Neutrophil (primary cell): ENCODE measurements around the gene KLHL3.

Source experiments
- H3K27ac ChIP-seq: fragments of 200-600 bp; sonication (generic); 2 replicates; pipeline ENCODE4 v1.5.1; 2016; ENCODE audit warnings: mild to moderate bottlenecking, moderate library complexity
- H3K27me3 ChIP-seq: fragments of 200-600 bp; sonication (generic); 2 replicates; pipeline ENCODE4 v1.6.0; 2016; ENCODE audit warnings: mild to moderate bottlenecking
- H3K36me3 ChIP-seq: fragments of 200-600 bp; sonication (generic); 2 replicates; pipeline ENCODE4 v1.5.1; 2017
- H3K4me1 ChIP-seq, 2 experiments: fragments of 200-600 bp in 1 of 2; sonication (generic) in 1 of 2; 1 replicate in 1 of 2; 2 replicates in 1 of 2; pipeline versions ENCODE4 v1.5.1 to v1.6.1; 2013 to 2016; ENCODE audit warnings: low read depth in 1 of 2, low read length in 1 of 2, mild to moderate bottlenecking in 1 of 2, moderate library complexity in 1 of 2; ENCODE audit not compliant: control insufficient read depth in 1 of 2, insufficient read depth in 1 of 2
- H3K4me3 ChIP-seq, 2 experiments: fragments of 200-600 bp in 1 of 2; sonication (generic) in 1 of 2; 1 replicate in 1 of 2; 2 replicates in 1 of 2; pipeline ENCODE4 v1.5.1; 2013 to 2016; ENCODE audit warnings: low read depth in 1 of 2, low read length in 1 of 2, mild to moderate bottlenecking in 1 of 2, moderate library complexity in 1 of 2
- H3K9me3 ChIP-seq: fragments of 200-600 bp; sonication (generic); 2 replicates; pipeline ENCODE4 v1.5.1; 2016
- TF ChIP-seq, protein P1 (sequence below): fragments of 200-600 bp; sonication (generic); IDR thresholded peaks from 2 replicates; pipeline ENCODE4 v1.5.1; 2016; ENCODE audit warnings: antibody characterized with exemption

KLHL3 gene

DNA sequence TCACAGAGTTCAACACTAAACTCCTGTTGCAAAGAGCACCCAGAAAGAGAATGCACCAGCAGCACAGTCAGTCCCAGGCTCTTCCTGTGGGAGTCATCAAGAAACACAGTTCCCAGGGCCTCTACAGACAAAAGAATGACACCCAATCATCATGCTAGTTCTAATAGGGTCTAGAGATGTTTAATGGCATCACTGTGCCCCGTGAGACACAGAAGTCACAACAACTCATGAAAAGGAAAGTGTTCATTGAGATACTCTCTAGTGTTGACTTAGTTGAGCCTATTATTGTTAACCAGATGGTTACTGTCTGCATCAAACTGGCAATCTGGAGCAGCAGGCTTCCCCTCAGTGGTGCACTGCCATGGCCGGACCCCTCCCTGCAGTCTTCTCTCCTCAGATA, 1.6 kb downstream of the KLHL3 start:
- Histone ChIP-seq H3K4me1 (peaks cover 9 to 17% of the 10 kb centered on the region in 2 experiments), H3K27me3 (peaks cover 39% of the 10 kb centered on the region), H3K36me3 (no peaks in the 10 kb centered on the region), H3K9me3 (no peaks in the 10 kb centered on the region), H3K4me3 (no peak overlapping the region), H3K27ac (no peak overlapping the region)
- TF ChIP-seq, protein P1, sequence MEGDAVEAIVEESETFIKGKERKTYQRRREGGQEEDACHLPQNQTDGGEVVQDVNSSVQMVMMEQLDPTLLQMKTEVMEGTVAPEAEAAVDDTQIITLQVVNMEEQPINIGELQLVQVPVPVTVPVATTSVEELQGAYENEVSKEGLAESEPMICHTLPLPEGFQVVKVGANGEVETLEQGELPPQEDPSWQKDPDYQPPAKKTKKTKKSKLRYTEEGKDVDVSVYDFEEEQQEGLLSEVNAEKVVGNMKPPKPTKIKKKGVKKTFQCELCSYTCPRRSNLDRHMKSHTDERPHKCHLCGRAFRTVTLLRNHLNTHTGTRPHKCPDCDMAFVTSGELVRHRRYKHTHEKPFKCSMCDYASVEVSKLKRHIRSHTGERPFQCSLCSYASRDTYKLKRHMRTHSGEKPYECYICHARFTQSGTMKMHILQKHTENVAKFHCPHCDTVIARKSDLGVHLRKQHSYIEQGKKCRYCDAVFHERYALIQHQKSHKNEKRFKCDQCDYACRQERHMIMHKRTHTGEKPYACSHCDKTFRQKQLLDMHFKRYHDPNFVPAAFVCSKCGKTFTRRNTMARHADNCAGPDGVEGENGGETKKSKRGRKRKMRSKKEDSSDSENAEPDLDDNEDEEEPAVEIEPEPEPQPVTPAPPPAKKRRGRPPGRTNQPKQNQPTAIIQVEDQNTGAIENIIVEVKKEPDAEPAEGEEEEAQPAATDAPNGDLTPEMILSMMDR: no peak

DNA sequence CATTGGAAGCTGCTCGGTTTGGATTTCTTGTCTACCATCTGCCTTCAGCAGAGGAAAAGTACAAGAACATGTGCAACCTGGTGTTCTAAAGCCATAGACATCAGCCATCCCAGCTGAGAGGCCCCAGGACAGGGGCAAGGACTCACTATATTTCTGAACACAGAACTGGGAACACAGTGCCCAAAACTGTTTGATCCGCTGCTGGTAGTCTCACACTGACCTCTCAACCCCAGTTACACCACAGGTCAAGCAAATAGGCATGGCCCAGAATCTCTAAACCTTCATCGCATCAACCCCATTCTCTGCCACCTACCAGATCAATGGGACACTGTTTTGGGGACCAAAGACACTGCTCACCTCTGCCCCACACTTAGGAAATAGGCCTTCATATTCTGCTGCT, 2.0 kb downstream of the KLHL3 start:
- no peak overlapping the region for H3K4me3 ChIP-seq
- H3K4me1 ChIP-seq: peaks cover 9 to 17% of the 10 kb centered on the region in 2 experiments
- TF ChIP-seq, protein P1: no peak
- H3K36me3 ChIP-seq: no peaks in the 10 kb centered on the region
- peaks cover 39% of the 10 kb centered on the region for H3K27me3 ChIP-seq
- no peak overlapping the region for H3K27ac ChIP-seq
- no peaks in the 10 kb centered on the region for H3K9me3 ChIP-seq

DNA sequence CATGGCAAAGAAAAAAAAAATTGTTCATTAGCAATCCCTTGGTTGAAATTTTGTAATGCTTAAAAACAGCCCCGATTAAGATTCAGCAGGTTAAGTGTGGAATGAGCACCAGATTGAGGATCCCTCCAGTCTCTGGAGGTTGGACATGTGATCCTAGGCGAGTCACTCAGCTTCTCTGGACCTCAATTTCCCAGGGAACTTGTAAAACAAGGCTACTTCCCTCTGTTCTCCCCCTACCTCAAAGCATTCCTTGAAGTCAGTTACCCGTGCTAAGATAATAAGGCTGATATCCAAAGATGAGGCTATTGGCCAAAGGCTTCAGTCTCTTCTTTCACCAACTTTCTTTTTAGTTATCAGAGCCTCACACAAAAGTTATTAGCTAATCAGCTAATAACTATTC, 2.9 kb downstream of the KLHL3 start:
- no peak overlapping the region for H3K4me3 ChIP-seq
- no peaks in the 10 kb centered on the region for H3K36me3 ChIP-seq
- H3K9me3 ChIP-seq: no peaks in the 10 kb centered on the region
- peaks cover 9 to 17% of the 10 kb centered on the region in 2 experiments for H3K4me1 ChIP-seq
- H3K27me3 ChIP-seq: peaks cover 39% of the 10 kb centered on the region
- no peak overlapping the region for H3K27ac ChIP-seq
- TF ChIP-seq, protein P1: no peak

DNA sequence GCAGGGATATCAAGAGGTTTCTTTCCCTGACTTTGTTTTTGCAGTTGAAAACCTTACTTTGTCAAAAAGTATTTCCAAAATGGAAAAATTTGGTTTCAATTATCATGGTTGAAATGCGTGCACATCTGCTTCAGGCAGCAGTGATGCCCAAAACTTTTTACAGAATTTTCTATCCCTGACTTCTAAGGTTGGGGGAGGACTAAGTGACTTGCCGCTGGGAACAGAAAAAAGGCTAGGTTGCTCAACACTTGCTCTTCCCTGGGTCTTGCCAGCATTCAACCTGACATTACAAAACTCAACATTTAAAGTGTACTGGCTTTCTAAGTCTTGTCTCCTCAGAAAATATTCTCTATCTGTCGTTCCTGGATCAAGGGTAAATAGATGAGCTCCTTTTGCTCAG, 4.7 kb downstream of the KLHL3 start:
- no peaks in the 10 kb centered on the region for H3K9me3 ChIP-seq
- no peaks in the 10 kb centered on the region for H3K36me3 ChIP-seq
- peaks cover 30% of the 10 kb centered on the region for H3K27me3 ChIP-seq
- no peak overlapping the region for H3K27ac ChIP-seq
- TF ChIP-seq, protein P1: no peak
- peaks cover 9 to 11% of the 10 kb centered on the region in 2 experiments for H3K4me1 ChIP-seq
- H3K4me3 ChIP-seq: no peak overlapping the region

DNA sequence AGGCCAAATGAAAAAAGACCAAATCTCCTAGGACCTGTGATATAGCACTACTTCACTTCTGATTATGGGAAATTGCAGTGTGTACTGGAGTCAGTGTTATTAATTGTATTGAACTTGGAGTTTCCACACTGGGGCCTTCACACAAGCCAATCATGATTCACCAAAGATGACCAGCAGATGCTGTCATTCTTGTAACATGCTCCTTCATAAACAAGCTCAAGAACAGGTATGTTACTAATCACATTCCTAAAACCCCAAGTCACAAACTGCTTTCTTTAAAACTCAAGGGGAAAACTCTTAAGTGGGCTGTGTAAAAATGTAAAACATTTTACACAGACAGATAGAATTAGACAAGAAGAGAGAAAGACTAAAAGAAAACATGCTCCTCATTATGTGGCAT, 5.6 kb downstream of the KLHL3 start:
- TF ChIP-seq, protein P1: no peak
- no peaks in the 10 kb centered on the region for H3K36me3 ChIP-seq

DNA sequence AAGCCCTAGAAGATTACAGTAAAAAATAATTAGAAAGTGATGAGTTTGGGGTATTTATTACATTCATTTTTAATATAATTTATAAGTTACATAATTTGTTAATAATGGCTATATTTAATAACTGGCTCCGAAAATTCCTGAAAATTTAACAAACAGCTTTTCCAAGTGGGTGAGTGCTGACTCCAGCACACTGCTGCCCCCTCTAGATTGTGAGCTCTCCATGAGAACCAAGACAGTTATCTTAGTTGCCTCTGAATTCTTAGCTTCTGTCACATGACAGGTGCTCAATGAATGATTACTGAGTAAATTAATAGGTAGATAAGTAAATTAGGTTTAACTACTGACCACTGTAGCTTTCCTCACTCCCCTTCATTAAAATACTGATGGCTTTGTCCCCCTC, 7.8 kb downstream of the KLHL3 start:
- Histone ChIP-seq H3K9me3 (no peaks in the 10 kb centered on the region), H3K27me3 (no peaks in the 10 kb centered on the region), H3K36me3 (no peaks in the 10 kb centered on the region), H3K4me3 (no peak overlapping the region), H3K27ac (no peak overlapping the region), H3K4me1 (no peaks in the 10 kb centered on the region)
- TF ChIP-seq, protein P1: no peak

More for the DNA sequence above, 5.6 kb downstream of the KLHL3 start:
- no peak overlapping the region for H3K27ac ChIP-seq
- H3K4me1 ChIP-seq: peaks cover 4% of the 10 kb centered on the region in 2 experiments
- H3K4me3 ChIP-seq: no peak overlapping the region
- no peaks in the 10 kb centered on the region for H3K9me3 ChIP-seq
- H3K27me3 ChIP-seq: peaks cover 21% of the 10 kb centered on the region
